HepG2 (cell line): Measurements from ENCODE around the gene CDC37L1. TPM values are rescaled to one million over a fixed set of nuclear protein-coding genes. Genes with fewer than 3 reads are reported as not detected.

ENCODE experiments used
- EEA1 ChIP-seq: sonication (generic); formaldehyde crosslinking; IDR thresholded peaks from 2 replicates; pipeline ENCODE4 v1.5.1; 2020; ENCODE audit warnings: mild to moderate bottlenecking, missing genetic modification reagents, borderline replicate concordance
- FOXK1 ChIP-seq: sonication (generic); formaldehyde crosslinking; IDR thresholded peaks from 2 replicates; pipeline ENCODE4 v1.4.0; 2020; ENCODE audit warnings: low read depth, missing genetic modification reagents, borderline replicate concordance
- NR2F2 ChIP-seq: IDR thresholded peaks from 2 replicates; pipeline ENCODE4 v1.6.1; 2012; ENCODE audit warnings: low read depth, inconsistent platforms, borderline replicate concordance
- ONECUT2 ChIP-seq: sonication (generic); formaldehyde crosslinking; IDR thresholded peaks from 2 replicates; pipeline ENCODE4 v1.4.0; 2020; ENCODE audit warnings: missing genetic modification reagents
- POLR2A ChIP-seq, 2 experiments: IDR thresholded peaks; 2 replicates each; pipeline ENCODE4 v1.6.1; 2011; ENCODE audit warnings: low read depth in 2 of 2, low read length in 2 of 2, mild to moderate bottlenecking in 1 of 2, moderate library complexity in 1 of 2; ENCODE audit not compliant: insufficient read depth in 1 of 2
- RCOR2 ChIP-seq: IDR thresholded peaks from 2 replicates; pipeline ENCODE4 v1.6.1; 2016; ENCODE audit warnings: missing biosample characterization, missing genetic modification reagents
- SP5 ChIP-seq: IDR thresholded peaks from 2 replicates; pipeline ENCODE4 v1.6.1; 2016; ENCODE audit warnings: low read depth, borderline replicate concordance
- SPEN ChIP-seq: sonication (generic); formaldehyde crosslinking; IDR thresholded peaks from 2 replicates; pipeline ENCODE4 v1.5.1; 2020; ENCODE audit warnings: low read depth, mild to moderate bottlenecking, missing genetic modification reagents
- TAF15 ChIP-seq: fragments of 200-400 bp; formaldehyde crosslinking; IDR thresholded peaks from one replicate; pipeline ENCODE4 v1.6.1; 2018; ENCODE audit warnings: mild to moderate bottlenecking, low read depth, low read length; ENCODE audit not compliant: poor library complexity, severe bottlenecking
- ZNF224 ChIP-seq: sonication (generic); formaldehyde crosslinking; IDR thresholded peaks from 2 replicates; pipeline ENCODE4 v1.5.0; 2020; ENCODE audit warnings: mild to moderate bottlenecking, missing genetic modification reagents
- ZNF263 ChIP-seq: sonication (generic); formaldehyde crosslinking; IDR thresholded peaks from 2 replicates; pipeline ENCODE4 v1.4.0; 2020; ENCODE audit warnings: missing genetic modification reagents
- ZSCAN25 ChIP-seq: sonication (generic); formaldehyde crosslinking; IDR thresholded peaks from 2 replicates; pipeline ENCODE4 v1.8.0; 2022; ENCODE audit warnings: mild to moderate bottlenecking, missing genetic modification reagents
- polyA plus RNA-seq, 8 experiments: library from polyadenylated mRNA; depleted of rRNA in 3 of 8; stranded (reverse) in 7 of 8; unstranded in 1 of 8; fragments of >200 nt; fragmentation: Illumina TruSeq in 4 of 8; extraction: Trizol in 4 of 8; gene quantifications; 2 replicates each; pipeline versions ENCODE4 v1.2.1 to v1.2.3, GENCODE V29; 2011 to 2016; ENCODE audit warnings: low read depth in 4 of 8, missing spikeins in 1 of 8, mixed read lengths in 1 of 8; ENCODE audit not compliant: insufficient read depth in 1 of 8
- total RNA-seq, 5 experiments: library from RNA; depleted of rRNA; stranded (reverse); fragments of >200 nt; fragmentation: Illumina TruSeq; extraction: Trizol; gene quantifications; 2 replicates each; pipeline ENCODE4 v1.2.3, GENCODE V29; 2016; ENCODE audit warnings: low read depth in 1 of 5
- TF ChIP-seq, protein P1 (sequence below): sonication (generic); formaldehyde crosslinking; IDR thresholded peaks from 2 replicates; pipeline ENCODE4 v1.4.0; 2020; ENCODE audit warnings: mild to moderate bottlenecking, missing genetic modification reagents
- TF ChIP-seq, protein P2 (sequence below): sonication (generic); formaldehyde crosslinking; IDR thresholded peaks from 2 replicates; pipeline ENCODE4 v1.4.0; 2020; ENCODE audit warnings: missing genetic modification reagents
- TF ChIP-seq, protein P3 (sequence below): sonication (generic); formaldehyde crosslinking; IDR thresholded peaks from 2 replicates; pipeline ENCODE4 v1.9.0; 2021; ENCODE audit warnings: missing genetic modification reagents, borderline replicate concordance
- TF ChIP-seq, protein P4 (sequence below): sonication (generic); formaldehyde crosslinking; conservative IDR thresholded peaks from 2 replicates; pipeline ENCODE4 v1.8.0; 2022; ENCODE audit warnings: mild to moderate bottlenecking, moderate library complexity, missing genetic modification reagents
- TF ChIP-seq, protein P5 (sequence below): sonication (generic); formaldehyde crosslinking; IDR thresholded peaks from 2 replicates; pipeline ENCODE4 v1.4.0; 2020; ENCODE audit warnings: missing genetic modification reagents
- TF ChIP-seq, protein P6 (sequence below): IDR thresholded peaks from 2 replicates; pipeline ENCODE4 v1.6.1; 2018; ENCODE audit warnings: missing genetic modification reagents

CDC37L1 gene
- total and polyA plus RNA-seq, 2 of the 13 experiments (the other 11 are each of a cell fraction or from before 2014, with no cell fraction given), result 5.5 to 17.0 TPM

DNA sequence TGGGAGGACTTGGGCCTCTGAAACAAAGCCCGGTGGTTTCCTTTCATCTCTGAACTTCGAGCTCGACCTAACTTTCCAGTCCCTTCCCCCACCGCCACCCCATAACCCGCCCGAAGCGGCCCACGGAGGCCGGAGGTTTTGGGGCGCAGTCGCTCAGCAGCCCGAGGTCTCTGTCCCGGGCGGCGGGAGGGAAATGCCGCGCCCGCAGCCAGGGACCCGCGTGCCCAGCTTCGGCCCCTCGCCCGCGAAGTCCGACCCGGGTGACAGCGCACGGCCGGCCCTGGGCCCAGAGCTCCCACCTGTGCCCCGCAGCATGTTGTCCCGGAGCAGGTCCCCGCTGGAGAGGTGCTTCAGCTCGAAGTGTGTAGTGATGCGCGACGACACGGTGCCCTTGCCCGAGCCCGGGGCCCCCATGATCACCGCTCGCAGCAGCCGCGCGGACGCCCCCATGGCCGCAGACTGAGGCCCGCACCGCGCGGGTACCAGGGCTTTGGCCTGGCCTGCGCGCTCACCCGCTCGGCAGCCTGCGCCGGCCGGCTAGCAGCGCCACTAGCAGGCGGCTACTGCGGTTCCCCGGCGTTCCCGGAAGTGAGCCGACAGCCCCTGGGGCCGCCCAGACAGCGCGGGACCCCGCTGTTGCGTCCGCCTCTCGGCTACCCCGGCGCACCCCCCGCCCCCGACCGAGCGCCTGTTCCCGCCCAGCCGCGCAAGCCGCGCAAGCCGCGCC, 61.4 kb downstream of the CDC37L1 start, which contains the start of gene AK3 (continued):
- TF ChIP-seq, protein P1, sequence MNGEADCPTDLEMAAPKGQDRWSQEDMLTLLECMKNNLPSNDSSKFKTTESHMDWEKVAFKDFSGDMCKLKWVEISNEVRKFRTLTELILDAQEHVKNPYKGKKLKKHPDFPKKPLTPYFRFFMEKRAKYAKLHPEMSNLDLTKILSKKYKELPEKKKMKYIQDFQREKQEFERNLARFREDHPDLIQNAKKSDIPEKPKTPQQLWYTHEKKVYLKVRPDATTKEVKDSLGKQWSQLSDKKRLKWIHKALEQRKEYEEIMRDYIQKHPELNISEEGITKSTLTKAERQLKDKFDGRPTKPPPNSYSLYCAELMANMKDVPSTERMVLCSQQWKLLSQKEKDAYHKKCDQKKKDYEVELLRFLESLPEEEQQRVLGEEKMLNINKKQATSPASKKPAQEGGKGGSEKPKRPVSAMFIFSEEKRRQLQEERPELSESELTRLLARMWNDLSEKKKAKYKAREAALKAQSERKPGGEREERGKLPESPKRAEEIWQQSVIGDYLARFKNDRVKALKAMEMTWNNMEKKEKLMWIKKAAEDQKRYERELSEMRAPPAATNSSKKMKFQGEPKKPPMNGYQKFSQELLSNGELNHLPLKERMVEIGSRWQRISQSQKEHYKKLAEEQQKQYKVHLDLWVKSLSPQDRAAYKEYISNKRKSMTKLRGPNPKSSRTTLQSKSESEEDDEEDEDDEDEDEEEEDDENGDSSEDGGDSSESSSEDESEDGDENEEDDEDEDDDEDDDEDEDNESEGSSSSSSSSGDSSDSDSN (CRISPR knock-in tag), result peak; percentile 99
- TF ChIP-seq, protein P2, sequence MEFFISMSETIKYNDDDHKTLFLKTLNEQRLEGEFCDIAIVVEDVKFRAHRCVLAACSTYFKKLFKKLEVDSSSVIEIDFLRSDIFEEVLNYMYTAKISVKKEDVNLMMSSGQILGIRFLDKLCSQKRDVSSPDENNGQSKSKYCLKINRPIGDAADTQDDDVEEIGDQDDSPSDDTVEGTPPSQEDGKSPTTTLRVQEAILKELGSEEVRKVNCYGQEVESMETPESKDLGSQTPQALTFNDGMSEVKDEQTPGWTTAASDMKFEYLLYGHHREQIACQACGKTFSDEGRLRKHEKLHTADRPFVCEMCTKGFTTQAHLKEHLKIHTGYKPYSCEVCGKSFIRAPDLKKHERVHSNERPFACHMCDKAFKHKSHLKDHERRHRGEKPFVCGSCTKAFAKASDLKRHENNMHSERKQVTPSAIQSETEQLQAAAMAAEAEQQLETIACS (CRISPR knock-in tag), result peak; percentile 79
- TF ChIP-seq SPEN (CRISPR knock-in tag) (peak; percentile 78), ZNF263 (CRISPR knock-in tag) (peak; percentile 11; the same call in 1 of the 2 replicates), ZSCAN25 (CRISPR knock-in tag) (no peak), EEA1 (CRISPR knock-in tag) (no peak), RCOR2 (CRISPR knock-in tag) (no peak), ONECUT2 (peak; percentile 15; the same call in 1 of the 2 replicates), POLR2A (IDR thresholded peaks at IDR 0.05; ENCODE audit: insufficient read depth in 1 of 2, low read depth in 2 of 2, low read length in 2 of 2) (peak; percentile 87 to 89), ZNF224 (CRISPR knock-in tag) (no peak; the same call in 1 of the 2 replicates), SP5 (CRISPR knock-in tag) (peak; percentile 45; the same call in 1 of the 2 replicates), NR2F2 (peak; percentile 12; the same call in 1 of the 2 replicates), FOXK1 (0 out of 2 replicates have a peak, but pooled peaks have one; percentile 15), TAF15 (no peak)
- TF ChIP-seq, protein P3, sequence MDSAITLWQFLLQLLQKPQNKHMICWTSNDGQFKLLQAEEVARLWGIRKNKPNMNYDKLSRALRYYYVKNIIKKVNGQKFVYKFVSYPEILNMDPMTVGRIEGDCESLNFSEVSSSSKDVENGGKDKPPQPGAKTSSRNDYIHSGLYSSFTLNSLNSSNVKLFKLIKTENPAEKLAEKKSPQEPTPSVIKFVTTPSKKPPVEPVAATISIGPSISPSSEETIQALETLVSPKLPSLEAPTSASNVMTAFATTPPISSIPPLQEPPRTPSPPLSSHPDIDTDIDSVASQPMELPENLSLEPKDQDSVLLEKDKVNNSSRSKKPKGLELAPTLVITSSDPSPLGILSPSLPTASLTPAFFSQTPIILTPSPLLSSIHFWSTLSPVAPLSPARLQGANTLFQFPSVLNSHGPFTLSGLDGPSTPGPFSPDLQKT (CRISPR knock-in tag), result peak; percentile 71; the same call in 1 of the 2 replicates
- TF ChIP-seq, protein P4, sequence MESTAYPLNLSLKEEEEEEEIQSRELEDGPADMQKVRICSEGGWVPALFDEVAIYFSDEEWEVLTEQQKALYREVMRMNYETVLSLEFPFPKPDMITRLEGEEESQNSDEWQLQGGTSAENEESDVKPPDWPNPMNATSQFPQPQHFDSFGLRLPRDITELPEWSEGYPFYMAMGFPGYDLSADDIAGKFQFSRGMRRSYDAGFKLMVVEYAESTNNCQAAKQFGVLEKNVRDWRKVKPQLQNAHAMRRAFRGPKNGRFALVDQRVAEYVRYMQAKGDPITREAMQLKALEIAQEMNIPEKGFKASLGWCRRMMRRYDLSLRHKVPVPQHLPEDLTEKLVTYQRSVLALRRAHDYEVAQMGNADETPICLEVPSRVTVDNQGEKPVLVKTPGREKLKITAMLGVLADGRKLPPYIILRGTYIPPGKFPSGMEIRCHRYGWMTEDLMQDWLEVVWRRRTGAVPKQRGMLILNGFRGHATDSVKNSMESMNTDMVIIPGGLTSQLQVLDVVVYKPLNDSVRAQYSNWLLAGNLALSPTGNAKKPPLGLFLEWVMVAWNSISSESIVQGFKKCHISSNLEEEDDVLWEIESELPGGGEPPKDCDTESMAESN (CRISPR knock-in tag), result peak; percentile 90
- TF ChIP-seq, protein P5, sequence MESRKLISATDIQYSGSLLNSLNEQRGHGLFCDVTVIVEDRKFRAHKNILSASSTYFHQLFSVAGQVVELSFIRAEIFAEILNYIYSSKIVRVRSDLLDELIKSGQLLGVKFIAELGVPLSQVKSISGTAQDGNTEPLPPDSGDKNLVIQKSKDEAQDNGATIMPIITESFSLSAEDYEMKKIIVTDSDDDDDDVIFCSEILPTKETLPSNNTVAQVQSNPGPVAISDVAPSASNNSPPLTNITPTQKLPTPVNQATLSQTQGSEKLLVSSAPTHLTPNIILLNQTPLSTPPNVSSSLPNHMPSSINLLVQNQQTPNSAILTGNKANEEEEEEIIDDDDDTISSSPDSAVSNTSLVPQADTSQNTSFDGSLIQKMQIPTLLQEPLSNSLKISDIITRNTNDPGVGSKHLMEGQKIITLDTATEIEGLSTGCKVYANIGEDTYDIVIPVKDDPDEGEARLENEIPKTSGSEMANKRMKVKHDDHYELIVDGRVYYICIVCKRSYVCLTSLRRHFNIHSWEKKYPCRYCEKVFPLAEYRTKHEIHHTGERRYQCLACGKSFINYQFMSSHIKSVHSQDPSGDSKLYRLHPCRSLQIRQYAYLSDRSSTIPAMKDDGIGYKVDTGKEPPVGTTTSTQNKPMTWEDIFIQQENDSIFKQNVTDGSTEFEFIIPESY (CRISPR knock-in tag), result peak; percentile 6; the same call in 1 of the 2 replicates
- TF ChIP-seq, protein P6, sequence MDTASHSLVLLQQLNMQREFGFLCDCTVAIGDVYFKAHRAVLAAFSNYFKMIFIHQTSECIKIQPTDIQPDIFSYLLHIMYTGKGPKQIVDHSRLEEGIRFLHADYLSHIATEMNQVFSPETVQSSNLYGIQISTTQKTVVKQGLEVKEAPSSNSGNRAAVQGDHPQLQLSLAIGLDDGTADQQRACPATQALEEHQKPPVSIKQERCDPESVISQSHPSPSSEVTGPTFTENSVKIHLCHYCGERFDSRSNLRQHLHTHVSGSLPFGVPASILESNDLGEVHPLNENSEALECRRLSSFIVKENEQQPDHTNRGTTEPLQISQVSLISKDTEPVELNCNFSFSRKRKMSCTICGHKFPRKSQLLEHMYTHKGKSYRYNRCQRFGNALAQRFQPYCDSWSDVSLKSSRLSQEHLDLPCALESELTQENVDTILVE (CRISPR knock-in tag), result peak; percentile 59; the same call in 1 of the 2 replicates
